ENCODE data around the gene RAPGEF5. TPM values are rescaled to one million over a fixed set of nuclear protein-coding genes. Genes with fewer than 3 reads are reported as not detected.

Gene RAPGEF5
- total RNA-seq, 2 experiments from 2014 or later: 0.42 to 0.63 TPM

- H3K27ac Mint-ChIP-seq: no peak overlapping the region
- ChIA-PET CTCF (no interaction called here), POLR2A (no interaction called here)
These were observed 88.0 kb downstream of the RAPGEF5 start for GRCh38 chr7:22268884-22269421.

GRCh38 chr7:22267930-22268615 lies 88.9 kb downstream of the RAPGEF5 start:
- Mint-ChIP-seq H3K27ac (no peak overlapping the region), H3K4me3 (no peak overlapping the region), H3K4me1 (ENCODE audit: low read depth) (peaks cover 6% of the 10 kb centered on the region), H3K9me3 (ENCODE audit: insufficient read depth) (no peaks in the 10 kb centered on the region), H3K27me3 (ENCODE audit: low read depth) (peaks cover 24% of the 10 kb centered on the region), H3K36me3 (ENCODE audit: low read depth) (no peaks in the 10 kb centered on the region)
- CTCF ChIA-PET: interaction anchor here (0.7 kb wide), 1 partner anchor 9 kb away, joined by 3 read pairs; no protein-coding TSS in a partner anchor
- no peak for ATAC-seq
- POLR2A ChIA-PET: no interaction called here
- DNase-seq: no peak

More at GRCh38 chr7:22268884-22269421, 88.0 kb downstream of the RAPGEF5 start:
- DNase-seq (no peak), ATAC-seq (no peak)
- Mint-ChIP-seq H3K4me3 (no peak overlapping the region), H3K36me3 (ENCODE audit: low read depth) (no peaks in the 10 kb centered on the region), H3K9me3 (ENCODE audit: insufficient read depth) (no peaks in the 10 kb centered on the region), H3K4me1 (ENCODE audit: low read depth) (peaks cover 6% of the 10 kb centered on the region), H3K27me3 (ENCODE audit: low read depth) (peaks cover 24% of the 10 kb centered on the region)

GRCh38 chr7:22262538-22262937 lies 94.4 kb downstream of the RAPGEF5 start:
- ATAC-seq (no peak), DNase-seq (no peak)
- CTCF ChIA-PET: no interaction called here
- Mint-ChIP-seq H3K4me3 (no peak overlapping the region), H3K9me3 (ENCODE audit: insufficient read depth) (no peaks in the 10 kb centered on the region), H3K4me1 (ENCODE audit: low read depth) (no peaks in the 10 kb centered on the region), H3K27me3 (ENCODE audit: low read depth) (peaks cover 20% of the 10 kb centered on the region), H3K27ac (no peak overlapping the region), H3K36me3 (ENCODE audit: low read depth) (no peaks in the 10 kb centered on the region)
- POLR2A ChIA-PET: no interaction called here

DNA sequence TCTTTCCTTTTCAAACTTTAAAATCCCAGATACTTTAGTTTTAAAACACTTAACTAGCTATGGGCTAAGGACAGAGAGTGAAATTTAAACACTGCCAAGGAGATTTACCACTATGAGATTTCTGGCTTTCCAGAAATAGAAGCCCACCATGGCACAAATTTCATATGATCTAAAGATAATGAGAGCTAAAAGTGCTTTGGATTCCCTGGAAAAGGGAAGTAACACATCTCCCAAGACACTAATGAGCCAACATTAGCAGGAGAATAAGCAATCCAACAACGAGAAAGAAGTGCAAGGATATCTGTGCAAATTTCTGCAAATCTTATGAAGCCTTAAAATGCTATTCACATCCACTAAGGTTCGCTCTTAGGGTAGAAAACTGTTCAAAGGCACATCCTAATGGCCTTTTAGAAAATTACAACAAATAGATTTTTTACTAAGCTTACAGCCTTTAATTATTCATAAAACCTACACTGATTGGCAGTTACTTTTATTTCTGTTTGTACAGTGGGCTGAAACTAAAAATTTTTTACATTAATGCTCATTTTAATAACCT lies 100.3 kb downstream of the RAPGEF5 start:
- no peak for DNase-seq
- peaks cover 4% of the 10 kb centered on the region for H3K27me3 Mint-ChIP-seq (ENCODE audit: low read depth)
- CTCF ChIA-PET: interaction anchor here (0.9 to 1.4 kb wide), 2 partner anchors 146 to 147 kb away, joined by 3 to 5 read pairs; no protein-coding TSS in a partner anchor
- no peaks in the 10 kb centered on the region for H3K9me3 Mint-ChIP-seq (ENCODE audit: insufficient read depth)
- H3K4me3 Mint-ChIP-seq: no peak overlapping the region
- ATAC-seq: no peak
- H3K4me1 Mint-ChIP-seq (ENCODE audit: low read depth): no peaks in the 10 kb centered on the region
- H3K36me3 Mint-ChIP-seq (ENCODE audit: low read depth): no peaks in the 10 kb centered on the region
- POLR2A ChIA-PET: interaction anchor here (0.8 kb wide), 1 partner anchor 1214 kb away, joined by 3 read pairs; no protein-coding TSS in a partner anchor
- H3K27ac Mint-ChIP-seq: no peak overlapping the region

- no peak for ATAC-seq
- Mint-ChIP-seq H3K27me3 (ENCODE audit: low read depth) (peaks cover 4% of the 10 kb centered on the region), H3K9me3 (ENCODE audit: insufficient read depth) (no peaks in the 10 kb centered on the region), H3K4me3 (no peak overlapping the region), H3K27ac (no peak overlapping the region), H3K36me3 (ENCODE audit: low read depth) (no peaks in the 10 kb centered on the region), H3K4me1 (ENCODE audit: low read depth) (no peaks in the 10 kb centered on the region)
- ChIA-PET CTCF (interaction anchor here (1.4 kb wide), 1 partner anchor 145 kb away, joined by 3 read pairs; no protein-coding TSS in a partner anchor), POLR2A (interaction anchor here (0.8 kb wide), 1 partner anchor 1213 kb away, joined by 3 read pairs; no protein-coding TSS in a partner anchor)
- no peak for DNase-seq
These were observed 101.1 kb downstream of the RAPGEF5 start for GRCh38 chr7:22255834-22256233.

DNA sequence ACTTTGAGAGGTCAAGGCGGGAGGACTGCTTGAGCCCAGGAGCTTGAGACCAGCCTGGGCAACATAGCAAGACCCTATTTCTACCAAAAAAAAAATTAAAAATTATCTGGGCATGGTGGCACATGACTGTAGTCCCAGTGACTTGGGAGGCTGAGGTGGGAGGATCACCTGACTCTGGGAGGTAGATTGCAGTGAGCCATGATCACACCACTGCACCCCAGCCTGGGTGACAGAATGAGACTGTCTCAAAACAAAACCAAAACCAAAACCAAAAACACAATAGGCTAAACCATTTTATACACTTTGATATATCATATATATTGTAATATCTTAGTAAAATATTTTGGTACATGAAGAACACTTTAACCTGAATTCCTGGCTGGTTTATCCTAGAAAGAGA lies 101.6 kb downstream of the RAPGEF5 start:
- Mint-ChIP-seq H3K27me3 (ENCODE audit: low read depth) (peaks cover 4% of the 10 kb centered on the region), H3K4me1 (ENCODE audit: low read depth) (no peaks in the 10 kb centered on the region), H3K9me3 (ENCODE audit: insufficient read depth) (no peaks in the 10 kb centered on the region), H3K4me3 (no peak overlapping the region), H3K36me3 (ENCODE audit: low read depth) (no peaks in the 10 kb centered on the region), H3K27ac (no peak overlapping the region)
- ChIA-PET POLR2A (no interaction called here), CTCF (no interaction called here)
- DNase-seq: no peak
- ATAC-seq: no peak

DNA sequence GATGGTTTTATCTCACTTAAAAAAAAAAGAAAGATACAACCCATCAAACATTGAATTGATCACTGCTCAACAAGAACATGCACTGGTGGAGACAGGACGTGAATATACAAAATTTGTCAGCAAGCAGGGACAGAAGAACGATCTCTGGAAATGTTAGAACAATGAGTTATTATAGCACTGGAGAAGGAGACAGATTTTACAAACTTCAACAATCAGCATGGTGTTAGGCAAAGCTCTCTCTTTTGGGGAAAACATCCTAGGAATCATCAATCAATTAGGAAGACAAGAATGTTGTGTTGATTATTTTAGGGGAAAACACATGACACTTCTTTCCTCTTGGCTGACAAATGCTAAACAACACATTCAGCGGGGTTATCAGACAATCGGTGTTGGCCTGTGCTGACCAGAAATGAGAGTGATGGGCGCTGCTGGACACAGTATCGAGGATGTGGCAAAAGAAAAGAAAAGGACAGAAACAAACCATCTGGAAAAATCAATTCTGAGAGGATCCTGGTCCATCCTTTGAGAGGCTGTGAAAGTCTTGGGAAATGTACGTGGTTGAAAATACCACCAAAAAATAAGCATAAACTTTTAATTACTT lies 103.9 kb downstream of the RAPGEF5 start:
- Mint-ChIP-seq H3K9me3 (ENCODE audit: insufficient read depth) (no peaks in the 10 kb centered on the region), H3K27ac (no peak overlapping the region), H3K27me3 (ENCODE audit: low read depth) (peaks cover 4% of the 10 kb centered on the region), H3K4me1 (ENCODE audit: low read depth) (no peaks in the 10 kb centered on the region), H3K4me3 (no peak overlapping the region), H3K36me3 (ENCODE audit: low read depth) (no peaks in the 10 kb centered on the region)
- DNase-seq: no peak
- no peak for ATAC-seq
- ChIA-PET CTCF (no interaction called here), POLR2A (no interaction called here)

DNA sequence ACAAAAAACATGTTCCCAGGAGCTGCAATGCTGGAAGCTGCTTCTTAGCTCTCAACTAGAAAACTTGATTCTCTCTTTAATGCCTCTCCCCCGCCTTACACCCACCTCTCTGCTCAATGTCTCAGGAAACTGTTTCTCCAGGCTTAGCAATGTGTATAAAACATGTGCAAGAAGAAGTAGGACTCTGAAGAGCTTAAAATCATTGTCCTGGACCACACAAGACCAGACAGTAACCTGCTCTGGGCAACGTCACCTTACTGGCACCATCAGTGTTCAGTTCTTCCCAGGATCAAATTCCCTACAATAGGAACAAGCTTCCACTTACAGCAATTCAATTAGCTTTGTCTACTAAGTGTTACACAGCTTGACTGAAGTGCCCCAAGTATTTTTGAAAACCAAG lies 104.9 kb downstream of the RAPGEF5 start:
- no peaks in the 10 kb centered on the region for H3K4me1 Mint-ChIP-seq (ENCODE audit: low read depth)
- DNase-seq (no peak), ATAC-seq (no peak)
- H3K4me3 Mint-ChIP-seq: no peak overlapping the region
- no peaks in the 10 kb centered on the region for H3K36me3 Mint-ChIP-seq (ENCODE audit: low read depth)
- peaks cover 4% of the 10 kb centered on the region for H3K27me3 Mint-ChIP-seq (ENCODE audit: low read depth)
- H3K27ac Mint-ChIP-seq: no peak overlapping the region
- H3K9me3 Mint-ChIP-seq (ENCODE audit: insufficient read depth): no peaks in the 10 kb centered on the region
- ChIA-PET POLR2A (no interaction called here), CTCF (interaction anchor here (0.7 to 1.0 kb wide), 2 partner anchors 21 to 142 kb away, joined by 3 read pairs; no protein-coding TSS in a partner anchor)

GRCh38 chr7:22251281-22251680 lies 105.7 kb downstream of the RAPGEF5 start:
- no peaks in the 10 kb centered on the region for H3K9me3 Mint-ChIP-seq (ENCODE audit: insufficient read depth)
- DNase-seq (no peak), ATAC-seq (no peak)
- no peak overlapping the region for H3K4me3 Mint-ChIP-seq
- ChIA-PET POLR2A (no interaction called here), CTCF (interaction anchor here (0.7 kb wide), 1 partner anchor 141 kb away, joined by 3 read pairs; no protein-coding TSS in a partner anchor)
- H3K36me3 Mint-ChIP-seq (ENCODE audit: low read depth): no peaks in the 10 kb centered on the region
- H3K4me1 Mint-ChIP-seq (ENCODE audit: low read depth): no peaks in the 10 kb centered on the region
- H3K27me3 Mint-ChIP-seq (ENCODE audit: low read depth): peaks cover 4% of the 10 kb centered on the region
- no peak overlapping the region for H3K27ac Mint-ChIP-seq

GRCh38 chr7:22250390-22250789 lies 106.6 kb downstream of the RAPGEF5 start:
- ChIA-PET CTCF (no interaction called here), POLR2A (no interaction called here)
- Mint-ChIP-seq H3K36me3 (ENCODE audit: low read depth) (no peaks in the 10 kb centered on the region), H3K4me1 (ENCODE audit: low read depth) (no peaks in the 10 kb centered on the region), H3K9me3 (ENCODE audit: insufficient read depth) (no peaks in the 10 kb centered on the region), H3K4me3 (no peak overlapping the region), H3K27me3 (ENCODE audit: low read depth) (peaks cover 4% of the 10 kb centered on the region), H3K27ac (no peak overlapping the region)
- DNase-seq: no peak
- ATAC-seq: no peak

- CTCF ChIA-PET: no interaction called here
- no peak overlapping the region for H3K4me3 Mint-ChIP-seq
These were observed 108.7 kb downstream of the RAPGEF5 start for GRCh38 chr7:22248111-22248809.

More at GRCh38 chr7:22248111-22248809, 108.7 kb downstream of the RAPGEF5 start:
- Mint-ChIP-seq H3K27me3 (ENCODE audit: low read depth) (peaks cover 4% of the 10 kb centered on the region), H3K4me1 (ENCODE audit: low read depth) (no peaks in the 10 kb centered on the region), H3K27ac (no peak overlapping the region), H3K9me3 (ENCODE audit: insufficient read depth) (no peaks in the 10 kb centered on the region), H3K36me3 (ENCODE audit: low read depth) (no peaks in the 10 kb centered on the region)
- POLR2A ChIA-PET: no interaction called here
- no peak for DNase-seq
- ATAC-seq: no peak
